Measurements from ENCODE around the gene VWA3B. TPM values are rescaled to one million over a fixed set of nuclear protein-coding genes. Genes with fewer than 3 reads are reported as not detected.

The VWA3B gene
- total and polyA plus RNA-seq, 2 of the 4 experiments (the other 2 are of a cell fraction): not detected

DNA sequence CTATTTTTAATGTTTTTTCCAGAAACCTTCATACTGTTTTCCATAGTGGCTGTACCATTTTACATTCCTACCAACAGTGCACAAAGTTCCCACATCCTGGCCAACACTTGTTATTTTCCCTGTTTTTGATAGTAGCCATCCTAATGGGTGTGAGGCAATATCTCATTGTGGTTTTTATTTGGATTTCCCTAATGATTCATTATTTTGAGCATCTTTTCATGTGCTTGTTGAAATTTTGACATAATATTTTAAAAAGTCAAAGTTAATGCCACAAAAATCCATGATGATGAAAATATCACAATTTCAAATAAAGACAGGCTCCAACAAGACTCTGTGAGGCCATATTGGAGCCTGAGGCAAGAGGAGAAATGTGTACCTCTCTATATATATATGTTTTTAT is 50.2 kb downstream of the VWA3B start:
- Histone ChIP-seq H3K56ac (ENCODE audit: extremely low read depth, insufficient read depth, low read length) (no peak overlapping the region), H3K4ac (ENCODE audit: low read depth, low read length) (no peak overlapping the region), H2BK20ac (ENCODE audit: low read depth, low read length) (no peak overlapping the region), H3K4me1 (ENCODE audit: control insufficient read depth, insufficient read depth, low read length) (no peaks in the 10 kb centered on the region), H3K27ac (ENCODE audit: insufficient read depth, low read length) (no peak overlapping the region), H4K8ac (ENCODE audit: low read depth in 2 of 2, low read length in 2 of 2) (no peak overlapping the region), H3K18ac (ENCODE audit: low read depth, low read length) (no peak overlapping the region), H3K36me3 (ENCODE audit: control insufficient read depth, insufficient read depth, low read length) (no peaks in the 10 kb centered on the region), H3K14ac (replicated peaks; ENCODE audit: low read depth, low read length) (no peak overlapping the region), H3K4me3 (ENCODE audit: insufficient read depth, low read depth, low read length) (no peak overlapping the region), H3K79me1 (ENCODE audit: low read depth in 1 of 2, low read length in 2 of 2) (no peaks in the 10 kb centered on the region), H3K23ac (ENCODE audit: low read depth, low read length) (no peak overlapping the region), H2BK120ac (ENCODE audit: low read depth, low read length) (no peak overlapping the region), H2AK5ac (ENCODE audit: low read depth, low read length) (no peak overlapping the region), H2AK9ac (replicated peaks; ENCODE audit: low read depth, low read length, poor library complexity) (no peak overlapping the region), H3K9me3 (ENCODE audit: control insufficient read depth, insufficient read depth, low read length) (no peaks in the 10 kb centered on the region; the same call in 1 of the 2 replicates), H2BK5ac (ENCODE audit: low read depth, low read length, poor library complexity, severe bottlenecking) (no peak overlapping the region), H2AFZ (replicated peaks; ENCODE audit: low read length, poor library complexity) (no peak overlapping the region), H3K4me2 (ENCODE audit: low read depth, low read length) (no peak overlapping the region), H2BK15ac (ENCODE audit: low read depth, low read length) (no peak overlapping the region), H4K20me1 (ENCODE audit: insufficient read depth, low read length) (no peaks in the 10 kb centered on the region), H3K9me1 (ENCODE audit: insufficient read depth, low read length) (no peaks in the 10 kb centered on the region), H3K27me3 (ENCODE audit: control insufficient read depth, insufficient read depth, low read length) (peaks cover 2% of the 10 kb centered on the region; the same call in 1 of the 2 replicates), H4K5ac (ENCODE audit: low read depth, low read length) (no peak overlapping the region), H4K91ac (ENCODE audit: insufficient read depth, low read depth, low read length) (no peak overlapping the region), H3K9ac (ENCODE audit: low read depth, low read length) (no peak overlapping the region)
- no TSS peak for BruUV-seq (replicated peaks)
- TF ChIP-seq RAD21 (IDR thresholded peaks at IDR 0.05; ENCODE audit: low read length) (no peak), SMC3 (IDR thresholded peaks at IDR 0.05; ENCODE audit: low read depth, low read length) (no peak), MAFK (IDR thresholded peaks at IDR 0.05; ENCODE audit: low read depth, low read length) (no peak), CEBPB (IDR thresholded peaks at IDR 0.05; ENCODE audit: low read depth, low read length) (no peak), MXI1 (IDR thresholded peaks at IDR 0.05; ENCODE audit: borderline replicate concordance, low read depth, low read length) (no peak), MAZ (IDR thresholded peaks at IDR 0.05; ENCODE audit: borderline replicate concordance, low read depth, low read length) (no peak), RCOR1 (IDR thresholded peaks at IDR 0.05; ENCODE audit: insufficient replicate concordance, low read length) (no peak), BHLHE40 (IDR thresholded peaks at IDR 0.05; ENCODE audit: low read depth, low read length) (no peak), FOS (IDR thresholded peaks at IDR 0.05; ENCODE audit: low read depth, low read length) (no peak)
- TF ChIP-seq, protein P1, sequence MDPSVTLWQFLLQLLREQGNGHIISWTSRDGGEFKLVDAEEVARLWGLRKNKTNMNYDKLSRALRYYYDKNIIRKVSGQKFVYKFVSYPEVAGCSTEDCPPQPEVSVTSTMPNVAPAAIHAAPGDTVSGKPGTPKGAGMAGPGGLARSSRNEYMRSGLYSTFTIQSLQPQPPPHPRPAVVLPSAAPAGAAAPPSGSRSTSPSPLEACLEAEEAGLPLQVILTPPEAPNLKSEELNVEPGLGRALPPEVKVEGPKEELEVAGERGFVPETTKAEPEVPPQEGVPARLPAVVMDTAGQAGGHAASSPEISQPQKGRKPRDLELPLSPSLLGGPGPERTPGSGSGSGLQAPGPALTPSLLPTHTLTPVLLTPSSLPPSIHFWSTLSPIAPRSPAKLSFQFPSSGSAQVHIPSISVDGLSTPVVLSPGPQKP (IDR thresholded peaks at IDR 0.05; ENCODE audit: borderline replicate concordance, low read depth, low read length): no peak
- TF ChIP-seq, protein P2, sequence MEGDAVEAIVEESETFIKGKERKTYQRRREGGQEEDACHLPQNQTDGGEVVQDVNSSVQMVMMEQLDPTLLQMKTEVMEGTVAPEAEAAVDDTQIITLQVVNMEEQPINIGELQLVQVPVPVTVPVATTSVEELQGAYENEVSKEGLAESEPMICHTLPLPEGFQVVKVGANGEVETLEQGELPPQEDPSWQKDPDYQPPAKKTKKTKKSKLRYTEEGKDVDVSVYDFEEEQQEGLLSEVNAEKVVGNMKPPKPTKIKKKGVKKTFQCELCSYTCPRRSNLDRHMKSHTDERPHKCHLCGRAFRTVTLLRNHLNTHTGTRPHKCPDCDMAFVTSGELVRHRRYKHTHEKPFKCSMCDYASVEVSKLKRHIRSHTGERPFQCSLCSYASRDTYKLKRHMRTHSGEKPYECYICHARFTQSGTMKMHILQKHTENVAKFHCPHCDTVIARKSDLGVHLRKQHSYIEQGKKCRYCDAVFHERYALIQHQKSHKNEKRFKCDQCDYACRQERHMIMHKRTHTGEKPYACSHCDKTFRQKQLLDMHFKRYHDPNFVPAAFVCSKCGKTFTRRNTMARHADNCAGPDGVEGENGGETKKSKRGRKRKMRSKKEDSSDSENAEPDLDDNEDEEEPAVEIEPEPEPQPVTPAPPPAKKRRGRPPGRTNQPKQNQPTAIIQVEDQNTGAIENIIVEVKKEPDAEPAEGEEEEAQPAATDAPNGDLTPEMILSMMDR (conservative IDR thresholded peaks at IDR 0.05; ENCODE audit: low read depth, low read length): no peak
- TF ChIP-seq, protein P3, sequence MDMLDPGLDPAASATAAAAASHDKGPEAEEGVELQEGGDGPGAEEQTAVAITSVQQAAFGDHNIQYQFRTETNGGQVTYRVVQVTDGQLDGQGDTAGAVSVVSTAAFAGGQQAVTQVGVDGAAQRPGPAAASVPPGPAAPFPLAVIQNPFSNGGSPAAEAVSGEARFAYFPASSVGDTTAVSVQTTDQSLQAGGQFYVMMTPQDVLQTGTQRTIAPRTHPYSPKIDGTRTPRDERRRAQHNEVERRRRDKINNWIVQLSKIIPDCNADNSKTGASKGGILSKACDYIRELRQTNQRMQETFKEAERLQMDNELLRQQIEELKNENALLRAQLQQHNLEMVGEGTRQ (IDR thresholded peaks at IDR 0.05; ENCODE audit: low read depth, low read length): no peak
- ChIA-PET CTCF (no interaction called here), POLR2A (ENCODE audit: unreplicated experiment) (no interaction called here)
- intact Hi-C loops (cut with micrococcal nuclease): no loop called here
- DNase-seq: no peak
- in situ Hi-C loops (cut with MboI; ENCODE audit: low sequenced_read_pairs): no loop called here
- dilution Hi-C loops (cut with HindIII; ENCODE audit: low sequenced_read_pairs, unreplicated experiment): no loop called here
- no peak for ATAC-seq (ENCODE audit: low read depth)

Data from IMR-90 (cell line).